CD4-positive, alpha-beta T cell treated with Interleukin-6 at 100 ng/mL for 8 hours (primary cell): ENCODE data around the gene MCEE.
A peak's percentile ranks its signal among the peaks of the same experiment; 100 is the strongest.
"Not testable (repeated sequence)": the region's sequence is repeated elsewhere in the genome, so short reads cannot be mapped to it uniquely, and the experiment has no call there.

Source experiments
- DNase-seq: peaks from one replicate; pipeline ENCODE4 v3.0.0-alpha.2; 2020; ENCODE audit warnings: mixed read lengths, low spot score

MCEE gene

GRCh38 chr2:71130152-71130904 lies at the start of gene MCEE, which contains the start of gene MPHOSPH10:
MCEE (minus strand) TSS chr2:71130229; CDS start chr2:71130219, 10 bp downstream.
MPHOSPH10 (plus strand) TSS chr2:71130634; CDS start chr2:71130666, 32 bp downstream.
- peak; percentile 85 for DNase-seq

GRCh38 chr2:71178836-71179235 lies 48.8 kb upstream of the MCEE start:
- not testable (repeated sequence) for DNase-seq

- no peak for DNase-seq
Measured at GRCh38 chr2:71174207-71174606, 44.2 kb upstream of the MCEE start.

- DNase-seq = no peak
Measured at GRCh38 chr2:71173096-71173495, 43.1 kb upstream of the MCEE start.

GRCh38 chr2:71166812-71167211 lies 36.8 kb upstream of the MCEE start:
- DNase-seq = no peak

GRCh38 chr2:71157124-71157793 lies 27.2 kb upstream of the MCEE start:
- peak; percentile 27 for DNase-seq

- DNase-seq = no peak
Measured at GRCh38 chr2:71156573-71156972, 26.5 kb upstream of the MCEE start.

- no peak for DNase-seq
Measured at GRCh38 chr2:71155846-71156245, 25.8 kb upstream of the MCEE start.

GRCh38 chr2:71154798-71155197 lies 24.8 kb upstream of the MCEE start:
- DNase-seq = no peak

GRCh38 chr2:71154279-71154678 lies 24.2 kb upstream of the MCEE start:
- DNase-seq = no peak

GRCh38 chr2:71153585-71154224 lies 23.7 kb upstream of the MCEE start:
- no peak for DNase-seq

GRCh38 chr2:71151620-71152019 lies 21.6 kb upstream of the MCEE start:
- no peak for DNase-seq

GRCh38 chr2:71150082-71150816 lies 20.2 kb upstream of the MCEE start:
- DNase-seq = no peak

GRCh38 chr2:71148506-71149063 lies 18.6 kb upstream of the MCEE start:
- no peak for DNase-seq

- DNase-seq = no peak
Measured at GRCh38 chr2:71143782-71144181, 13.8 kb upstream of the MCEE start.

GRCh38 chr2:71136174-71136573 lies 6.1 kb upstream of the MCEE start:
- no peak for DNase-seq

- no peak for DNase-seq
Measured at GRCh38 chr2:71133603-71134002, 3.6 kb upstream of the MCEE start.

- DNase-seq = not testable (repeated sequence)
Measured at GRCh38 chr2:71131387-71132166, 1.5 kb upstream of the MCEE start.

- no peak for DNase-seq
Measured at GRCh38 chr2:71130905-71131244, 846 bp upstream of the MCEE start.

- no peak for DNase-seq
Measured at GRCh38 chr2:71129902-71130151, 202 bp downstream of the MCEE start.

GRCh38 chr2:71129114-71129901 lies 721 bp downstream of the MCEE start:
- no peak for DNase-seq
